ENCODE measurements around the gene ARID1B.

ARID1B gene

GRCh38 chr6:156993713-156994112, 216.5 kb downstream of the ARID1B start:
- H3K4me1 ChIP-seq (ENCODE audit: control extremely low read depth in 1 of 4, control insufficient read depth in 4 of 4, insufficient read depth in 4 of 4, low read length in 3 of 4), result peaks cover 9 to 34% (median 10%) of the 10 kb centered on the region in 4 experiments
- H3K36me3 ChIP-seq (ENCODE audit: control insufficient read depth in 4 of 4, insufficient read depth in 4 of 4, low read length in 3 of 4), result peaks cover 0 to 5% (median under 1%) of the 10 kb centered on the region in 4 experiments
- POLR2A ChIA-PET, result interaction anchor here (0.6 kb wide), 1 partner anchor 27 kb away, joined by 3 read pairs; no protein-coding TSS in a partner anchor
- no peaks in the 10 kb centered on the region for H3K9me3 ChIP-seq (ENCODE audit: control extremely low read depth in 1 of 5, control insufficient read depth in 4 of 5, insufficient read depth in 2 of 5, low read depth in 1 of 5, low read length in 4 of 5)
- CTCF ChIA-PET, result no interaction called here
- no CpG with 5 or more reads among the region's 2 CpGs for WGBS (ENCODE audit: insufficient coverage)
- no peak for DNase-seq
- no peaks in the 10 kb centered on the region for H3K27me3 ChIP-seq (replicated peaks in 2 of 5; ENCODE audit: control insufficient read depth in 4 of 5, insufficient read depth in 5 of 5, low read length in 4 of 5)
- H3K4me3 ChIP-seq (ENCODE audit: control insufficient read depth in 1 of 7, extremely low read depth in 1 of 7, insufficient read depth in 4 of 7, low read depth in 2 of 7, low read length in 6 of 7), result peak overlapping the region in 1 of 7 experiments; percentile 30
- H3K27ac ChIP-seq (ENCODE audit: insufficient read depth in 1 of 2, low read depth in 1 of 2, low read length in 2 of 2, poor library complexity in 1 of 2, severe bottlenecking in 2 of 2), result no peak overlapping the region

GRCh38 chr6:156994215-156995076, 217.3 kb downstream of the ARID1B start:
- Histone ChIP-seq H3K27me3 (replicated peaks in 2 of 5; ENCODE audit: control insufficient read depth in 4 of 5, insufficient read depth in 5 of 5, low read length in 4 of 5) (no peaks in the 10 kb centered on the region), H3K36me3 (ENCODE audit: control insufficient read depth in 4 of 4, insufficient read depth in 4 of 4, low read length in 3 of 4) (peaks cover 0 to 5% (median 1%) of the 10 kb centered on the region in 4 experiments), H3K4me1 (ENCODE audit: control extremely low read depth in 1 of 4, control insufficient read depth in 4 of 4, insufficient read depth in 4 of 4, low read length in 3 of 4) (peaks cover 6 to 30% (median 8%) of the 10 kb centered on the region in 4 experiments), H3K27ac (ENCODE audit: insufficient read depth in 1 of 2, low read depth in 1 of 2, low read length in 2 of 2, poor library complexity in 1 of 2, severe bottlenecking in 2 of 2) (no peak overlapping the region), H3K9me3 (ENCODE audit: control extremely low read depth in 1 of 5, control insufficient read depth in 4 of 5, insufficient read depth in 2 of 5, low read depth in 1 of 5, low read length in 4 of 5) (no peaks in the 10 kb centered on the region), H3K4me3 (ENCODE audit: control insufficient read depth in 1 of 7, extremely low read depth in 1 of 7, insufficient read depth in 4 of 7, low read depth in 2 of 7, low read length in 6 of 7) (peak overlapping the region in 2 of 7 experiments; percentile 30)
- 71% methylated on average over 7 of the region's 13 CpGs for WGBS (ENCODE audit: insufficient coverage)
- no peak for DNase-seq
- ChIA-PET CTCF (interaction anchor here (1.0 to 1.2 kb wide), 2 partner anchors 14 to 50 kb away, joined by 3 read pairs; no protein-coding TSS in a partner anchor), POLR2A (interaction anchor here (0.6 kb wide), 1 partner anchor 26 kb away, joined by 3 read pairs; no protein-coding TSS in a partner anchor)

- no peaks in the 10 kb centered on the region for H3K27me3 ChIP-seq (replicated peaks in 2 of 5; ENCODE audit: control insufficient read depth in 4 of 5, insufficient read depth in 5 of 5, low read length in 4 of 5)
- no peaks in the 10 kb centered on the region for H3K9me3 ChIP-seq (ENCODE audit: control extremely low read depth in 1 of 5, control insufficient read depth in 4 of 5, insufficient read depth in 2 of 5, low read depth in 1 of 5, low read length in 4 of 5)
- WGBS (ENCODE audit: insufficient coverage), result 100% methylated on average over 2 of the region's 5 CpGs
- H3K4me1 ChIP-seq (ENCODE audit: control extremely low read depth in 1 of 4, control insufficient read depth in 4 of 4, insufficient read depth in 4 of 4, low read length in 3 of 4), result peaks cover 6 to 28% (median 8%) of the 10 kb centered on the region in 4 experiments
- peaks cover 0 to 5% (median 1%) of the 10 kb centered on the region in 4 experiments for H3K36me3 ChIP-seq (ENCODE audit: control insufficient read depth in 4 of 4, insufficient read depth in 4 of 4, low read length in 3 of 4)
- H3K27ac ChIP-seq (ENCODE audit: insufficient read depth in 1 of 2, low read depth in 1 of 2, low read length in 2 of 2, poor library complexity in 1 of 2, severe bottlenecking in 2 of 2), result no peak overlapping the region
- ChIA-PET CTCF (interaction anchor here (0.7 to 1.2 kb wide), 3 partner anchors 14 to 61 kb away, joined by 3 to 4 read pairs (median 3); no protein-coding TSS in a partner anchor), POLR2A (no interaction called here)
- no peak for DNase-seq
- H3K4me3 ChIP-seq (ENCODE audit: control insufficient read depth in 1 of 7, extremely low read depth in 1 of 7, insufficient read depth in 4 of 7, low read depth in 2 of 7, low read length in 6 of 7), result no peak overlapping the region
Observed at GRCh38 chr6:156995502-156995901, 218.3 kb downstream of the ARID1B start.

DNA sequence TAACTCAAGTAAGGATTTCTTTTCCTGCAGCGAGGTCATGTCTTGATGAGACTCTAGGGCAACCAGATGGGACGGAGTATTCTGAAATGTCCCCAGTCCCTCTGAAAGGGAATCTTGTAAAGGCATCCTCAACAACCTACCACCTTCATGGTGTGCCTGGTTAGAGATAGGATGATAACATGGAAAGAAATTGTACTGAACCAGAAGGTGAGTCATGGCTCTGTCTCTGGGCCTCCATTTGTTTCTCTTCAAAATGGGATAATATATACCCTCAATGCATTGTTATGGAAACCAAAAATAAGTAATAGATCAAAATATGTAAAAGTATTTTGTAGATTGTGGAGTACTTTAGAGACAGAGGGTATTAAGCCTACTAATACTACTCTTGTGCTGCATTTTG, 219.1 kb downstream of the ARID1B start:
- no peak for DNase-seq
- POLR2A ChIA-PET, result no interaction called here
- Histone ChIP-seq H3K4me3 (ENCODE audit: control insufficient read depth in 1 of 7, extremely low read depth in 1 of 7, insufficient read depth in 4 of 7, low read depth in 2 of 7, low read length in 6 of 7) (no peak overlapping the region), H3K27ac (ENCODE audit: insufficient read depth in 1 of 2, low read depth in 1 of 2, low read length in 2 of 2, poor library complexity in 1 of 2, severe bottlenecking in 2 of 2) (no peak overlapping the region), H3K36me3 (ENCODE audit: control insufficient read depth in 4 of 4, insufficient read depth in 4 of 4, low read length in 3 of 4) (peaks cover 0 to 9% (median 3%) of the 10 kb centered on the region in 4 experiments), H3K27me3 (replicated peaks in 2 of 5; ENCODE audit: control insufficient read depth in 4 of 5, insufficient read depth in 5 of 5, low read length in 4 of 5) (no peaks in the 10 kb centered on the region), H3K4me1 (ENCODE audit: control extremely low read depth in 1 of 4, control insufficient read depth in 4 of 4, insufficient read depth in 4 of 4, low read length in 3 of 4) (peaks cover 6 to 28% (median 8%) of the 10 kb centered on the region in 4 experiments), H3K9me3 (ENCODE audit: control extremely low read depth in 1 of 5, control insufficient read depth in 4 of 5, insufficient read depth in 2 of 5, low read depth in 1 of 5, low read length in 4 of 5) (no peaks in the 10 kb centered on the region)
- CTCF ChIA-PET, result interaction anchor here (1.0 kb wide), 1 partner anchor 15 kb away, joined by 4 read pairs; no protein-coding TSS in a partner anchor
- WGBS (ENCODE audit: insufficient coverage), result 85% methylated on average over 2 of the region's 2 CpGs

GRCh38 chr6:156998794-156999330, 221.7 kb downstream of the ARID1B start:
- Histone ChIP-seq H3K27me3 (replicated peaks in 2 of 5; ENCODE audit: control insufficient read depth in 4 of 5, insufficient read depth in 5 of 5, low read length in 4 of 5) (no peaks in the 10 kb centered on the region), H3K4me1 (ENCODE audit: control extremely low read depth in 1 of 4, control insufficient read depth in 4 of 4, insufficient read depth in 4 of 4, low read length in 3 of 4) (peaks cover 3 to 10% (median 4%) of the 10 kb centered on the region in 4 experiments), H3K27ac (ENCODE audit: insufficient read depth in 1 of 2, low read depth in 1 of 2, low read length in 2 of 2, poor library complexity in 1 of 2, severe bottlenecking in 2 of 2) (no peak overlapping the region), H3K36me3 (ENCODE audit: control insufficient read depth in 4 of 4, insufficient read depth in 4 of 4, low read length in 3 of 4) (peaks cover 0 to 11% (median 3%) of the 10 kb centered on the region in 4 experiments), H3K9me3 (ENCODE audit: control extremely low read depth in 1 of 5, control insufficient read depth in 4 of 5, insufficient read depth in 2 of 5, low read depth in 1 of 5, low read length in 4 of 5) (no peaks in the 10 kb centered on the region), H3K4me3 (ENCODE audit: control insufficient read depth in 1 of 7, extremely low read depth in 1 of 7, insufficient read depth in 4 of 7, low read depth in 2 of 7, low read length in 6 of 7) (no peak overlapping the region)
- WGBS (ENCODE audit: insufficient coverage), result 100% methylated on average over 4 of the region's 7 CpGs
- DNase-seq, result no peak
- CTCF ChIA-PET, result interaction anchor here (1.0 to 2.3 kb wide), 5 partner anchors 9 to 18 kb away, joined by 3 to 8 read pairs (median 3); no protein-coding TSS in a partner anchor
- POLR2A ChIA-PET, result no interaction called here

GRCh38 chr6:156999762-157000161, 222.6 kb downstream of the ARID1B start:
- peaks cover 0 to 8% (median 3%) of the 10 kb centered on the region in 4 experiments for H3K36me3 ChIP-seq (ENCODE audit: control insufficient read depth in 4 of 4, insufficient read depth in 4 of 4, low read length in 3 of 4)
- WGBS (ENCODE audit: insufficient coverage), result 100% methylated on average over 3 of the region's 3 CpGs
- H3K4me1 ChIP-seq (ENCODE audit: control extremely low read depth in 1 of 4, control insufficient read depth in 4 of 4, insufficient read depth in 4 of 4, low read length in 3 of 4), result peaks cover 0 to 2% (median 0%) of the 10 kb centered on the region in 4 experiments
- H3K27me3 ChIP-seq (replicated peaks in 2 of 5; ENCODE audit: control insufficient read depth in 4 of 5, insufficient read depth in 5 of 5, low read length in 4 of 5), result no peaks in the 10 kb centered on the region
- H3K4me3 ChIP-seq (ENCODE audit: control insufficient read depth in 1 of 7, extremely low read depth in 1 of 7, insufficient read depth in 4 of 7, low read depth in 2 of 7, low read length in 6 of 7), result no peak overlapping the region
- H3K9me3 ChIP-seq (ENCODE audit: control extremely low read depth in 1 of 5, control insufficient read depth in 4 of 5, insufficient read depth in 2 of 5, low read depth in 1 of 5, low read length in 4 of 5), result no peaks in the 10 kb centered on the region
- no peak for DNase-seq
- CTCF ChIA-PET, result interaction anchor here (1.4 to 2.3 kb wide), 4 partner anchors 10 to 21 kb away, joined by 3 to 8 read pairs (median 4); no protein-coding TSS in a partner anchor
- POLR2A ChIA-PET, result no interaction called here
- H3K27ac ChIP-seq (ENCODE audit: insufficient read depth in 1 of 2, low read depth in 1 of 2, low read length in 2 of 2, poor library complexity in 1 of 2, severe bottlenecking in 2 of 2), result no peak overlapping the region
